Measurements from ENCODE around the gene PAFAH2. TPM values are rescaled to one million over a fixed set of nuclear protein-coding genes. Genes with fewer than 3 reads are reported as not detected.

Gene PAFAH2
- total and polyA plus RNA-seq, 2 of the 8 experiments (the other 6 are each of a cell fraction or from before 2014, with no cell fraction given) = 7.7 to 9.3 TPM

DNA sequence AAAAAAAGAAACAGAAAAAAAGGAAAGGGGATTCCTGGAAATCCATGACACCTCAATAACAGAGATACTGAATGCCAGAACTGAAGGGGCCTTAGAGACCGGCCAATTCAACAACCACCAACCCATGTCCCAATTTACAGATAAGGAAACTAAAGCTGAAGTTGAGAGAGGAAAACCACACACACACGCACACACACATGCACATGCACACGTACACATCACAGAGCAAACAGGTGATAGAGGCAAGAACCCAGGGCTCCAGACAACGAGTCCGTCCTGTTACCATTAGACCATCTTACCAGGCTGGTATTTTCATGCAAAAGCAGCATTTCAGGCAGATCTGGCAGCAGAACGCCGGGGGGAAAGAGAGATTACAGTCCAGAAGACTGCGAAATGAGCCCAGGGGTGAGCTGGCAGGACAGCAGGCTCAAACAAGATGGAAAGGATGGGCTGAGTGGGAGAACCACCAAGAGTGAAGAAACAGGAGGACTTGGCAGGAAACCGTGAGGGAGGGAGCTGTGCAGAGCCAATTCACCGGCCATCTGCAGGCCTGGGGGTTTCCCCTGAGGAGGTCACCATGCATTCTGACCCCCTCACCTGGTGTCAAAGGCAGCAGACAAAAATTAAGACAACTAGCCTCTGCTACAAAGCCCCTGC lies 43.5 kb downstream of the PAFAH2 start:
- no peaks in the 10 kb centered on the region for H3K79me2 ChIP-seq (ENCODE audit: control insufficient read depth in 1 of 2, insufficient read depth in 2 of 2, low read length in 2 of 2)

More for the DNA sequence above, 43.5 kb downstream of the PAFAH2 start:
- Histone ChIP-seq H3K18ac (ENCODE audit: extremely low read depth, low read length) (no peak overlapping the region), H3K4me3 (ENCODE audit: extremely low read depth in 1 of 4, insufficient read depth in 2 of 4, low read depth in 3 of 4, low read length in 4 of 4) (no peak overlapping the region), H2AFZ (ENCODE audit: low read length) (no peak overlapping the region), H3K4ac (replicated peaks; ENCODE audit: insufficient read length, low read depth, low read length) (peak overlapping the region; percentile 78), H3K79me1 (ENCODE audit: low read depth, low read length) (no peaks in the 10 kb centered on the region), H3K4me1 (replicated peaks in 1 of 4; ENCODE audit: control insufficient read depth in 3 of 4, insufficient read depth in 4 of 4, low read length in 3 of 4) (peaks cover 0 to 5% (median 3%) of the 10 kb centered on the region in 4 experiments; a peak in 2 of 7 replicates), H3K36me3 (ENCODE audit: control insufficient read depth in 2 of 4, insufficient read depth in 4 of 4, low read length in 3 of 4) (no peaks in the 10 kb centered on the region), H2AK5ac (ENCODE audit: low read depth, low read length) (no peak overlapping the region), H4K91ac (replicated peaks; ENCODE audit: insufficient read length, low read length) (no peak overlapping the region), H2BK5ac (ENCODE audit: low read depth, low read length) (0 out of 2 replicates have a peak overlapping the region, but pooled peaks have one; percentile 24), H4K8ac (ENCODE audit: extremely low read depth, insufficient read depth, low read length) (no peak overlapping the region), H3K23ac (ENCODE audit: insufficient read length) (no peak overlapping the region), H2BK120ac (replicated peaks; ENCODE audit: low read depth, low read length) (no peak overlapping the region), H2BK20ac (ENCODE audit: low read length) (no peak overlapping the region), H3K9me3 (ENCODE audit: insufficient read depth in 2 of 2, low read depth in 1 of 2, low read length in 1 of 2) (0 out of 4 replicates have a peak, but pooled peaks cover 0 to 4% of the 10 kb centered on the region in 2 experiments), H3K23me2 (ENCODE audit: low read depth, low read length) (peaks cover 2% of the 10 kb centered on the region; the same call in 1 of the 2 replicates), H3K27ac (ENCODE audit: low read depth, low read length) (no peak overlapping the region), H3K27me3 (replicated peaks in 1 of 4; ENCODE audit: control insufficient read depth in 3 of 4, extremely low read depth in 1 of 4, insufficient read depth in 3 of 4, low read length in 3 of 4) (no peaks in the 10 kb centered on the region), H3K14ac (ENCODE audit: insufficient read length) (no peak overlapping the region), H3K4me2 (ENCODE audit: insufficient read depth in 1 of 2, low read depth in 2 of 2, low read length in 2 of 2) (no peak overlapping the region), H2BK15ac (ENCODE audit: low read length) (no peak overlapping the region; the same call in 1 of the 2 replicates), H3K9ac (replicated peaks in 1 of 4; ENCODE audit: extremely low read depth in 1 of 4, low read depth in 3 of 4, low read length in 3 of 4) (no peak overlapping the region), H4K20me1 (replicated peaks in 1 of 2; ENCODE audit: control insufficient read depth in 1 of 2, insufficient read depth in 2 of 2, low read length in 2 of 2) (no peaks in the 10 kb centered on the region), H4K5ac (ENCODE audit: insufficient read length, low read depth, low read length) (no peak overlapping the region), H3K56ac (replicated peaks; ENCODE audit: insufficient read length, low read depth, low read length) (no peak overlapping the region), H2BK12ac (ENCODE audit: low read depth, low read length) (no peak overlapping the region)
- ChIA-PET POLR2A (ENCODE audit: partially characterized antibody) (interaction anchor here (0.7 to 2.4 kb wide), 3 partner anchors 10 to 59 kb away, joined by 3 to 6 read pairs (median 3); no protein-coding TSS in a partner anchor), CTCF (ENCODE audit: partially characterized antibody) (interaction anchor here (0.6 to 2.7 kb wide), 6 partner anchors 33 to 191 kb away, joined by 3 to 11 read pairs (median 4); partner anchors contain the start of gene PAFAH2)
- DNase-seq (ENCODE audit: low read depth in 1 of 2, low spot score in 2 of 2) = no peak
- TF ChIP-seq SIRT6 (IDR thresholded peaks at IDR 0.05; ENCODE audit: low read length) (no peak), CHD2 (IDR thresholded peaks at IDR 0.05; ENCODE audit: low read length) (no peak), SP1 (IDR thresholded peaks at IDR 0.05; ENCODE audit: low read depth, low read length) (no peak), CTBP2 (IDR thresholded peaks at IDR 0.05; ENCODE audit: borderline replicate concordance, insufficient read depth, insufficient read length, low read length) (no peak), SIN3A (conservative IDR thresholded peaks at IDR 0.05 in 1 of 2, IDR thresholded peaks at IDR 0.05 in 1 of 2; ENCODE audit: low read depth in 1 of 2, low read length in 2 of 2) (no peak), TCF12 (IDR thresholded peaks at IDR 0.05; ENCODE audit: low read depth, low read length) (no peak), NANOG (IDR thresholded peaks at IDR 0.05; ENCODE audit: insufficient read depth, low read depth, low read length, poor library complexity, severe bottlenecking) (no peak), BRCA1 (IDR thresholded peaks at IDR 0.05; ENCODE audit: low read depth, low read length) (no peak), BCL11A (IDR thresholded peaks at IDR 0.05; ENCODE audit: low read depth in 2 of 2, low read length in 2 of 2) (no peak), YY1 (IDR thresholded peaks at IDR 0.05; ENCODE audit: low read depth, low read length) (no peak), TAF1 (IDR thresholded peaks at IDR 0.05; ENCODE audit: low read depth, low read length) (no peak), SRF (IDR thresholded peaks at IDR 0.05; ENCODE audit: low read depth, low read length) (no peak)
- WGBS, 2 experiments (ENCODE audit: extremely low coverage in 1 of 2, insufficient coverage in 1 of 2, insufficient read length in 1 of 2, insufficient replicate concordance in 2 of 2, low coverage in 1 of 2, low lambda C conversion rate in 2 of 2, missing lambda C conversion rate in 1 of 2) = 82% methylated on average over 10 of the region's 10 CpGs; no CpG with 5 or more reads in 1 of the 2 experiments
- FAIRE-seq = no peak

Measured in H1 (cell line).